Skeletal muscle tissue (tissue), 4 donors: ENCODE results near the gene AGPAT2. TPM values are rescaled to one million over a fixed set of nuclear protein-coding genes. Genes with fewer than 3 reads are reported as not detected.

ENCODE experiments used
- H3K27ac ChIP-seq: one replicate; pipeline ENCODE4 v1.7.0; 2013; ENCODE audit warnings: mild to moderate bottlenecking, low read depth, low read length, inconsistent platforms
- H3K27me3 ChIP-seq, 3 donors: one replicate each; pipeline ENCODE4 v1.7.0; 2013; ENCODE audit warnings: low read length in 3 of 3; ENCODE audit not compliant: control insufficient read depth in 3 of 3, insufficient read depth in 3 of 3
- H3K36me3 ChIP-seq, 3 donors: one replicate each; pipeline ENCODE4 v1.7.0; 2013; ENCODE audit warnings: low read length in 3 of 3; ENCODE audit not compliant: control insufficient read depth in 3 of 3, insufficient read depth in 3 of 3
- H3K4me1 ChIP-seq, 3 donors: one replicate each; pipeline ENCODE4 v1.7.0; 2013; ENCODE audit warnings: low read length in 3 of 3, mild to moderate bottlenecking in 3 of 3; ENCODE audit not compliant: control insufficient read depth in 3 of 3, insufficient read depth in 3 of 3
- H3K4me3 ChIP-seq, 3 donors: one replicate each; pipeline ENCODE4 v1.7.0; 2013; ENCODE audit warnings: low read length in 3 of 3
- H3K9ac ChIP-seq, 3 donors: one replicate each; pipeline ENCODE4 v1.7.0; 2013; ENCODE audit warnings: low read length in 3 of 3, mild to moderate bottlenecking in 3 of 3, moderate library complexity in 2 of 3, low read depth in 1 of 3
- H3K9me3 ChIP-seq, 3 donors: one replicate each; pipeline ENCODE4 v1.7.0; 2013; ENCODE audit warnings: low read length in 3 of 3; ENCODE audit not compliant: control insufficient read depth in 3 of 3
- total RNA-seq: library from RNA; depleted of rRNA; stranded (reverse); fragments of >200 nt; gene quantifications from one replicate; pipeline ENCODE4 v1.2.3, GENCODE V29; 2014
- donor health status: Osteomylitis.

The AGPAT2 gene
- total RNA-seq, 1 donor from 2014 or later: 27.1 TPM

DNA sequence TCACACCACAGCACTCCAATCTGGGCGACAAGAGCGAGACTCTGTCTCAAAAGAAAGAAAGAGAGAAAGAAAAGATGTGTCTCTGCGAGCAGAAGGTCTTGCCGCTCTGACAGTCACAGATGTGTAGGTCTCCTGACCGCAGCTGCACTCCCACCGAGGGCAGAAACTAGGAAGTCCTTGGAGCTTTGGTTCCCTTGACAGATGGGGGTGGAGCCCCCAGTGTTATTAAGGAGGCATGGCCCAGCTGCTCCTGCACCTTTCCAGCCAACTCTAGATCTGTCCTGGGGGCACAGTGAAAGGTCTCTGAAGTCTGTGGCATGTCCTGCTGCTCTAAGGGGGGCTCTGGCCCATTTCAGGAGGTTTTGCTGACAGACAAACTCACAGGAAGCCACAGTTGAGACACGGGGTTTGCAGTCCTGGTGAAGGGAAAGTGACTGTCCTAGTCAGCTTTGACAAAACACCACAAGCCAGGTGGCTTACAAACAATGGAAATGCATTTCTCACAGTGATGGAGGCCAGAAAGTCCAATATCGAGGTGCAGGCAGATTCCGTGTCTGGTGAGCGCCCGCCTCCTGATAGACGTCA, 16.1 kb upstream of the AGPAT2 start:
- Histone ChIP-seq H3K4me3 (no peak overlapping the region), H3K4me1 (peaks cover 0 to 3% (median 0%) of the 10 kb centered on the region in 3 donors), H3K9ac (no peak overlapping the region), H3K36me3 (no peaks in the 10 kb centered on the region), H3K9me3 (no peaks in the 10 kb centered on the region), H3K27me3 (peaks cover 18 to 29% (median 26%) of the 10 kb centered on the region in 3 donors), H3K27ac (no peak overlapping the region)

DNA sequence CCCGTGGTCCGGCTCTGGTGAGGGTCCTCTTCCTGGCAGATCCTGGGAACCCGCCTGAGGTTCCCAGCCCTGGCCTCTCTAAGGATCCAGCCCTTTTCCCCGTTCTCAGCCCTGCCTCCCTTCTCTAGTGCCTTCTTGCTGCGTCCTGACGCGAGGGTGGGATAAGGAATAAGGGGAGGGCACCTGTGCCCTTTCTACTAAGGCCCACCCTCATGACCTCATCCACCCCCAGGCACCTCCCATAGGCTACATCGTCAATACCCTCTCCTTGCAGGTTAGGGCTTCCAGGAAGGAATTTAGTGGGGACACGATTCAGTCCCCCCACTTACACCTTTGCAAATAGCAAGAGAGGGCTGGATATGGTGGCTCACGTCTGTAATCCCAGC, 14.4 kb upstream of the AGPAT2 start:
- no peak overlapping the region for H3K4me3 ChIP-seq
- H3K9ac ChIP-seq: no peak overlapping the region
- peaks cover 0 to 9% (median 3%) of the 10 kb centered on the region in 3 donors for H3K4me1 ChIP-seq
- no peak overlapping the region for H3K27ac ChIP-seq
- no peaks in the 10 kb centered on the region for H3K36me3 ChIP-seq
- no peaks in the 10 kb centered on the region for H3K9me3 ChIP-seq
- peaks cover 24 to 35% (median 28%) of the 10 kb centered on the region in 3 donors for H3K27me3 ChIP-seq

DNA sequence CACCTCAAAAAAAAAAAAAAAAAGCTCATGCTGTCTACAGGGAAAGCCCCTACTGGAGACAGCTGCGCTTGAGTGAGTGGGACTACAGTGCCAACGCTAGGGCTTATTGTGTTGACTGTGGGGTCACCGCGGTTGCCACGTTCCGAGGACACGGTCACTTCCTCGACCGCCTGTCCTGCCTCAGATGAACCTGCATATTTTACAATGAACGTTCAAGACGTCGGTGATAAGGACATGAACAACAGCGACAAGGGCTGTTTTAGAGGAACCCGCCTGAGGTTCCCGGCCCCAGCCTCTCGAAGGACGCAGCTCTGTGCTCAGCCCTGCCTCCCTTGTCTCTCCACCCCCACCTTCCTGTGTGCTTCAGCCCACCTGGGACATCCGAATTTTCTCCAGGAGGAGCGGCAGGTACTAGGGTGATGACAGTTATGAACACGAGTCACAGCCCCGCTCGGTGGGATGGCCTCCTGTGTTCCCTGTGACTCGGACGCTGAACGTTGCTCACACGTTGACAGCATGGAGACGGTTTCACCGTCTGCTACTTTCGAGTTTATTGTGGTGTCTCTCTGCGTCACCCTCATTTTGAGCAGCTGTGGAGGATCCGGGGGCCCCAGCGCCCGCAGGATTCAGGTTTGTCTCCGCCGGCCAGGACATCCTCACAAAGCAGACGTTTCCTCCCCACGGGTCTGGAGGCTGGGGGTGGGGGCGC, 13.9 kb upstream of the AGPAT2 start:
- H3K4me3 ChIP-seq: no peak overlapping the region
- H3K9me3 ChIP-seq: no peaks in the 10 kb centered on the region
- H3K36me3 ChIP-seq: no peaks in the 10 kb centered on the region
- no peak overlapping the region for H3K9ac ChIP-seq
- H3K27ac ChIP-seq: no peak overlapping the region
- peaks cover 24 to 39% (median 32%) of the 10 kb centered on the region in 3 donors for H3K27me3 ChIP-seq
- peaks cover 0 to 9% (median 4%) of the 10 kb centered on the region in 3 donors for H3K4me1 ChIP-seq

DNA sequence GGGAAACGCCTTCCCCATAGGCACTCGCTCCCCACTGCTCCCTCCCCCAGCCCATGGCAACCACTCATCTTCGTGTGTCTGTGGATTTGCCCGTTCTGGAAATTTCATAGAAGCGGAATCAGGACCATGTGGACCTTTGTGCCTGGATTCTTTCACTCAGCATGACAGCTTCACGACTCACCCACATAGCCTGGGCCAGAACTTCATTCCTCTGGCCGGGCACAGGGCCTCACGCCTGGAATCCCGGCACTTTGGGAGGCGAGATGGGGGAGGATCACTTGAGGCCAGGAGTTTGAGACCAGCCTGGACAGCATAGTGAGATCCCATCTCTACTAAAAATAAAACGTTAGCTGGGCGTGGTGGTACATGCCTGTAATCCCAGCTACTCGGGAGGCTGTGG, 13.0 kb upstream of the AGPAT2 start:
- Histone ChIP-seq H3K9me3 (no peaks in the 10 kb centered on the region), H3K36me3 (no peaks in the 10 kb centered on the region), H3K4me1 (peaks cover 0 to 16% (median 8%) of the 10 kb centered on the region in 3 donors), H3K9ac (no peak overlapping the region), H3K4me3 (no peak overlapping the region), H3K27ac (no peak overlapping the region), H3K27me3 (peaks cover 24 to 36% (median 36%) of the 10 kb centered on the region in 3 donors)

DNA sequence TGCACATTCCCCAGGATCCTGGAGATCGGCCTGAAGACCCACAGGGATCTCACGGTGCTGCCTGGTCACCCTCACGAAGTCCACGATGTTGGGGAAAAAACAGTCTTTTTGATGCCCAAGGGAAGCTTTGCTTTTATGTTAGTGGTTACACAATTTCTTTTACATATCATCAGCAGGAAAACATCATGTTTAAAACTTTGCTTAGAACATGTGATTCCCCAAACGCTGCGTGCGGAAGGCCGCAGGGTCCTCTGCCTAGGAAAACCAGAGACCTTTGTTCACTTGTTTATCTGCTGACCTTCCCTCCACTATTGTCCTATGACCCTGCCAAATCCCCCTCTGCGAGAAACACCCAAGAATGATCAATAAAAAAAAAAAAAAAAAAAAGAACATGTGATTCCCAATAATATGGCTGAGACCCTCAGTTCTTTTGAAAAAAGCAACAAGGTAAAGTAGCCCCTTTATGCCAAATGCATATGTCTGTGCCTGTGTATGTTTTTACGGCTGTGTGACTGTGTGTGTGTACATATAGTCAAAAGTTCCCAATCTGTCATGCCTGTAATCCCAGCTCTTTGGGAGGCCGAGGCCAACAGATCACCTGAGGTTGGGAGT, 11.5 kb upstream of the AGPAT2 start:
- H3K4me1 ChIP-seq: peaks cover under 1 to 24% (median 14%) of the 10 kb centered on the region in 3 donors
- H3K27ac ChIP-seq: no peak overlapping the region
- no peaks in the 10 kb centered on the region for H3K9me3 ChIP-seq
- no peaks in the 10 kb centered on the region for H3K36me3 ChIP-seq
- H3K27me3 ChIP-seq: peaks cover 24 to 35% (median 34%) of the 10 kb centered on the region in 3 donors
- no peak overlapping the region for H3K9ac ChIP-seq
- no peak overlapping the region for H3K4me3 ChIP-seq

DNA sequence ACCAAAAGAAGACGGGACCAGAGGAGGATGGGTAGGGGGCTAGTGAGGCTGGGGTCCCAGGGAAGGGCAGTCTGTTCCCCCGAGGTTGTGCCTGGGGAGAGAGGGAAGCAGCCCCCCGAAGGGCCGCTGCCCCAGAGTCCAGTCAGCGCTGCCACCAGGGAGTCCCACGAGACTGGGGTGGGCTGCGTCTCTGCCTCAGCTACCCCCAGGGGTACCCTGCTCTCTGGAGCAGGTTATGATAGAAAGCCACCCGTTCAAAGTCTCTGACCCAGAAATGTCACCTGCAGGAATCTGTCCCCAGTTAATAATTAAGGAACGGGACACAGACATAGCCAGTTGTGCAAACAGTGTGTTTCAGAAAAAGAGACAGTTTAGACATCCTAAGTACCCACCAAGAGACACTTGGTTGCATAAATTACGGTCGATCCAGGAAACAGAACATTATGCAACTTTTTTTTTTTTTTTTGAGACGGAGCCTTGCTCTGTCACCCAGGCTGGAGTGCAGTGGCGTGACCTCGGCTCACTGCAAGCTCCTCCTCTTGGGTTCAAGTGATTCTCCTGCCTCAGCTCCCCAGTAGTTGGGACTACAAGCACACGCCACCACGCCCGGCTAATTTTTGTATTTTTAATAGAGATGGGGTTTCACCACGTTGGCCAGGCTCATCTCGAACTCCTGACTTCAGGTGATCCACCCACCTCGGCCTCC, 10.7 kb upstream of the AGPAT2 start:
- H3K4me3 ChIP-seq: no peak overlapping the region
- H3K9ac ChIP-seq: no peak overlapping the region
- no peaks in the 10 kb centered on the region for H3K9me3 ChIP-seq
- H3K27me3 ChIP-seq: peaks cover 24 to 35% (median 34%) of the 10 kb centered on the region in 3 donors
- H3K4me1 ChIP-seq: peaks cover 3 to 28% (median 15%) of the 10 kb centered on the region in 3 donors
- H3K27ac ChIP-seq: no peak overlapping the region
- H3K36me3 ChIP-seq: no peaks in the 10 kb centered on the region

DNA sequence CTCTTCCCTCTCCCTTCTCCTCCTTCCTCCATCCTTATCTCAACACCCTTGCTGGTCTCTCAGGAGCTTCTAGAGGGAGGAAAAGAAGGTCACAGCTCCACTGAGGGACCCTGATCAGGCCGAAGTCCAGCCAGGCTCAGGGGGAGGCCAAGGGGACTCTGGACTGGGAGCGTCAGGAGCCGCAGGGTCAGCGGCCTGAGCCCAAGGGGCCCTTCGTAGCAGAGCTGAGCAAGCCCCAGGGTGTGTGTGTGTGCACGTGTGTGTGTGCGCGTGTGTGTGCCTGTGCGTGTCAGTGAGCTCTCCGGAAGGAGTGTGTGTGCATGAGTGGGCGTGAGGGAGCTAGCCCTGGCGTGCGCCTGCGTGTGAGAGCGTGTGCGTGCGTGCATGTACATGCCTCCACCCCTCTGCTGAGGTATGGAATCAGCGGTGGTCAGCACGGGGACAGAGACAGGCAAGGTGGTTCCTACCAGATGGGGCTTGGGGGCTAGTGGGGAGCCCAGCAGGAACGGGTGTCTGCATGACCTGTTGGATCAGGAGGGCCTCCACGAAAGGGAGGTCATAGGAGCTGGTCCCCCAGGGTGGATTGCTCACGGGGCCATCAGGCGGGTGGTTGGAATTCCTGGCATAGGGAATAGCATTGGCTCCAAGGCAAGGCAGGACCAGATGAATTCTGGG, 10.0 kb upstream of the AGPAT2 start:
- H3K27ac ChIP-seq: no peak overlapping the region
- no peaks in the 10 kb centered on the region for H3K36me3 ChIP-seq
- peaks cover 3 to 28% (median 15%) of the 10 kb centered on the region in 3 donors for H3K4me1 ChIP-seq
- H3K9me3 ChIP-seq: no peaks in the 10 kb centered on the region
- H3K4me3 ChIP-seq: no peak overlapping the region
- H3K27me3 ChIP-seq: peaks cover 24 to 35% (median 34%) of the 10 kb centered on the region in 3 donors
- H3K9ac ChIP-seq: no peak overlapping the region

DNA sequence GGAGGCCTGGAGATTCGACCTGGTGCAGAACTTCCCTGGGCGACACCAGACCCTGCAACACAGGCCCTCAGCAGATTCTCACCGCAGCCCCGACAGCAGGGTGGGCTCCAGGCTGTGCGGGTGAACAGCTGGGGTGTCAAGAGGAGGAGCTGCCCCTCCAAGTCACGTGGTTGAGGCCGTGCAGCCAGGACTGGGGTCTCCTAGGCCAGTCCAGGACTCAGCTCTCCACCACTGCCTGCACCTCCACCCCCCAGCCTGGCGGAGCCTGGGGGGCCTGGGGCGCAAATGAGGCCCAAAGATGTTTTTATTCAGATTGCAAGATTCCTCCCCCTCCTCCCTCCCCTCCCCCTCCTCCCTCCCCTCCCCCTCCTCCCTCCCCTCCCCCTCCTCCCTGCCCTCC, 9.2 kb upstream of the AGPAT2 start:
- H3K9me3 ChIP-seq: no peaks in the 10 kb centered on the region
- H3K9ac ChIP-seq: no peak overlapping the region
- H3K27me3 ChIP-seq: peaks cover 20 to 32% (median 31%) of the 10 kb centered on the region in 3 donors
- H3K27ac ChIP-seq: no peak overlapping the region
- peaks cover 4 to 30% (median 15%) of the 10 kb centered on the region in 3 donors for H3K4me1 ChIP-seq
- no peak overlapping the region for H3K4me3 ChIP-seq
- H3K36me3 ChIP-seq: no peaks in the 10 kb centered on the region

DNA sequence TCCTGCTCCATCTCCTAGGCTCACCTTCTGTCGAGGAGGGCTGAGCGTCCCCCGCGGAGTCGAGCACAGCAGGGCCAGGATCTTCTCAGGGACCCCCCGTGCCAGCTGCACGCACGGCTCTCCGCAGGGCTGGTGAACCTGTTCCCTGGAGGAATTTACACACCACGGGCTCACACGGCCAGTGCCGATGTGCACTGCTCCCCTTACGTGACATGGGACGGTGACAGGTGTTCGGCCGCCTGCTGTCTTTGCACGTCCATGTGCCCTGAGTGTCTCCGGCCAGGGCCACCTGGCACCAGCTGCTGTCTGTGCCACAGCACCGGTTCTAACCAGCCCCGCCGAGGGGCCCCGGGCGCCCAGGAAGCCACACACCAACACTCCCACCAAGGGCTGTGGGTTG, 8.7 kb upstream of the AGPAT2 start:
- Histone ChIP-seq H3K9ac (no peak overlapping the region), H3K4me1 (peaks cover 9 to 35% (median 17%) of the 10 kb centered on the region in 3 donors), H3K4me3 (no peak overlapping the region), H3K27ac (no peak overlapping the region), H3K36me3 (no peaks in the 10 kb centered on the region), H3K9me3 (no peaks in the 10 kb centered on the region), H3K27me3 (peaks cover 16 to 26% (median 26%) of the 10 kb centered on the region in 3 donors)
